DMS53 (cell line): Measurements from ENCODE around the gene DNAH5.

Source experiments
- DNase-seq: peaks from one replicate; lab custom pipeline; 2025; lab: John Stamatoyannopoulos, UW

Gene DNAH5

GRCh38 chr5:13708906-13709305 lies 235.6 kb downstream of the DNAH5 start:
- DNase-seq, result no peak

DNA sequence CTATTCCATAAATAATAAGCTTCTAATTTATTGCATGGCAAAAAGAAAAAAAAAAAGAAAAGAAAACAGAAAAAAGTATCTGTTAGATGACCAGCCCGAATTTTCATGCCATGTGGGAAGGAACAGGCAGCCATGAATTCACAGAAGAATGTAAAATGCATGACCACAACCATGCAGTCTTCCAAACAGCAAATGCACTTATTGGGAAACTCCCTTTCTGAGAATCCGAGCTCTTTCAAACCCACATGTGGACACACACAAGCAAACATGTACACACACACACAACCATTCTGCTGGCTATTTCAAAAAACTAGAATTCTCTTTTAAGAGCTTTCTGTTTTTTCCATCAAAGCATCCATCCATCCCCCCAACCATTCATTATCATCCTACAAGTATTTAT lies 236.1 kb downstream of the DNAH5 start:
- DNase-seq, result no peak

- DNase-seq, result no peak
These were observed 240.1 kb downstream of the DNAH5 start for GRCh38 chr5:13704396-13704795.

GRCh38 chr5:13700626-13701025 lies 243.9 kb downstream of the DNAH5 start:
- no peak for DNase-seq

GRCh38 chr5:13698885-13699284 lies 245.6 kb downstream of the DNAH5 start:
- no peak for DNase-seq

DNA sequence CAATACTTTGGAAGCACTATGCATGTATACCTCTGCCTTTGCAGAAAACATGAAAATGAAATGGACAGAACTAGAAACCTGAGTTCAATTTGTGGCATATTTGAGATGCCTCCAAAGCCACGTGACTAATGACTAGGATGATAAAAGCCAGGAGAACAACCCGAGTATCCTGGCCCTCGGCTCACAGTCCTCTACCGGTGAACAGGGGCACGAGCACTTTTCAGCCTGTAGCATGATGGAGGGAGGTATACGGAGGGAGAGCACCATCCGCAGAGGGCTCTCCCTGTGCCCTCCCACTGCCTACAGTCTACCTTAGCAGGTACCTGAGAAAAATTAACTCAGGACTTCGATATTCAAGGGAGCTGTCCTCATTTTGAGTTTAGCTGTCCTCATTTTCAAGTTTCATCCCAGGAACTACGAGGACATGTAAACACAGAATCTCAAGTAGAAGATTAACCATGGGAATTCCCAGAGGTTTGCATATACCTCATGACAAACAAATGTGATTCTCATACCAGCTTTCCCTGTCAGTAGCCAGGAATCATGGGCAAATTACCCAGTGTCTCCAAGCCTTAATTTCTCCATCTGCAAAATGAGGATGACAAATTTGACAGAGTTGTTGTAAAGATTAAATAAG lies 249.3 kb downstream of the DNAH5 start:
- DNase-seq, result peak; percentile 40

- peak; percentile 60 for DNase-seq
These were observed 252.3 kb downstream of the DNAH5 start for GRCh38 chr5:13692172-13692571.

- DNase-seq, result no peak
These were observed 268.0 kb downstream of the DNAH5 start for GRCh38 chr5:13676531-13676930.

- no peak for DNase-seq
These were observed 270.1 kb downstream of the DNAH5 start for GRCh38 chr5:13674391-13674790.

DNA sequence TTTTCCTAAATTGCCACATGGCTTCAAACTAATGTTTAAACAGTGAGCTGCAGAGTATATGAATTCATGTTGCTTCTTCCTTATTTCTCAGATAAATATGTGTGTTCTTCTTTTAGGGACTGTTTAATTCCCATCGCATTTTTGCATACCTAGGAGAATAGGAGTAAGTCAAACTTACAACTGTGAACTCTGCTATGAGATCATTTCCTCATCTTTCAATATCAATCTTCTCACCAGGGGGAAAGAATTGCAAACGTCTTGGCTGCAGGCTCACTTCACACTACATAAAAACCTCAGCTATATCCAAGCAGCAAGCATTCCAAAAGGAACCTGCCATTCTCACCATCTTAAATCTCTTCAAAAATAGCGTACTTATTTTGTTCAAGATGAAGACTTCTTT lies 271.0 kb downstream of the DNAH5 start:
- DNase-seq, result no peak

DNA sequence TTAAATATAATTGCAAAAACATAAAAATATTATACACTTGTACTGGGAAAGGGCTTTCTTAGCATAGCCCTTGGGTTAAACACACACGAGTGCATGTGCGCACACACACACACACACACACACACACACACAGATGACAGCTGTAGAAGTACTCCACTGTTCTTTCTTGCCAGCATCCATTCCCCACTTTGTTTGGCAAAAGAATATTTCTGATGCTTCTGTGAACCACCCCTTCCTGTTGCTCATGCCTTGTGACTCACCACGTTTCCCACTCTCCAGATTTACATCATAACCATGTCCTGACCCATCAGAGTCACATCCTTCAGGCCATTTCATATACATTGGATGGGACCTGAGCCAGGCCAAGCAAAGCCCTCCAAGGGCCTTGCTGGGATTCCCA lies 280.1 kb downstream of the DNAH5 start:
- DNase-seq, result peak; percentile 49

DNA sequence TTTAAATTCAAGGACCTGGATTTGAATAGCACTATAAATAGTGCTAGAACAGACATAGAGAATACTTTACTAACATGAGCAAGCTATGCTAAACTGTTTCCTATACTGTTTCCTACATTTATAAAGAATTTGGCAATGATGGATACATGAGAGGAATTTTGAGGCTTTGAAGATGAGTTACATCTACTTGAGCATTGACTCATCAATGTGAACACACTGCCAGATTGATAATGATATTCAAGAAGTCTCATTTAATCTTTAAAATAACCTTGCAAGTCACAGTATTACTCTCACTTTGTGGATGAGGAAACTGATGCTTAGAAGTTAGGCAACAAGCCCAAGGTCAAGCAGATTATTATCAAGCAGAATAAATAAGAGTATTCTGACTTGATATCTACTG lies 281.9 kb downstream of the DNAH5 start:
- DNase-seq, result no peak

DNA sequence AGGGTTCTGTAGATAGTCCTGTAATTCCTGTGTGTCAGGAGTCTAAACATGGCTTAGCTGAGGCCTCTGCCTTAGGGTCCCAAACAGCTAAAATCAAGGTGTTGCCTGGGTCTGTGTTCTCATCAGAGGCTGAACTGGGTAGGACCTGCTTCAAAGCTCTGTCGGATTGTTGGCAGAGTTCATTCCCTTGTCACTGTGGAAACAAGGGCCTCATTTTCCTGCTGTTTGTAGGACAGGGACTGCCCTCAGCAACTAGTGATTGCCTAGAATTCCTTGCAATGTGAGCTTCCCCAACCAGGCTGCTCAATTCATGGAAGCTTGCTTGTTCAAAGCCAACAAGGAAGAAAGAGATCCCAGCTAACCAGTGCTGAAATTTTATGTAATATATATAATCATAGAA lies 283.2 kb downstream of the DNAH5 start:
- no peak for DNase-seq

GRCh38 chr5:13660072-13660471 lies 284.4 kb downstream of the DNAH5 start:
- peak; percentile 20 for DNase-seq

- no peak for DNase-seq
These were observed 285.1 kb downstream of the DNAH5 start for GRCh38 chr5:13659391-13659790.

DNA sequence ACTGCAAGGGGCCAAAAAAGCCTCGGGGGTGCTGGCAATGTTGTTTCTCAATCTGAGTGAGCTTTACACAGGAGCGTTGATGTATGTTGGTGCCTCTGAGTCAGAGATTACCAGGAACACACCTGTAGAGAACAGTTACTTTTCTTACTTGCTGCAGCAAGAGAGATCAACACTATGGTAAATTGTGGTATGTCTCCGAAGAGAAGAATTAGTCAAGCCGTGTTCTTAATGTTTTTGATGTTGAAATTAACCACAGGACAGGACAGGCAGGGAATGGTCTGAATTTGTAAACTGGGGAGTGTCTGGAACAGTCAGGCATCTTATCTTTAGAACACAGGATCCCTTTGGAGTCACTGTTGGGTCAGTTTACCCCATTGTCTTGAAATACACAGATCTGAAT lies 285.7 kb downstream of the DNAH5 start:
- no peak for DNase-seq

DNA sequence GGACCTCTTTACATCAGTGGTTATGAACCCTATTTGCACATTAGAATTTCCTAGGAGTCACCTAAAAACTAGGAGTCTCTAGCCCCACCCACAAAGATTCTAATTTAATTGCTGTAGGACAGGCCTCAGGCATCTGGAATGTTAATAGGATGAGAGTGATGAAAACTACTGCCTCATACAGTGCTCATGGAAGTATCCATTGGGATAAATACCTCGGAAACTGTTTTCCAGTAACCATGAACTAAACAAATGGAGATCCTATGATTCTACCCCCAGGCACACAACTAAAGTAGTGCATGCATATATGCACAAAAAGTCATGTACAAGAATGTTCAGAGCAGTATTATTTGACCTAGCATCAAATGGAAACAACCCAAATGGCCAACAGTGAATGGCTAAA lies 286.3 kb downstream of the DNAH5 start:
- no peak for DNase-seq

DNA sequence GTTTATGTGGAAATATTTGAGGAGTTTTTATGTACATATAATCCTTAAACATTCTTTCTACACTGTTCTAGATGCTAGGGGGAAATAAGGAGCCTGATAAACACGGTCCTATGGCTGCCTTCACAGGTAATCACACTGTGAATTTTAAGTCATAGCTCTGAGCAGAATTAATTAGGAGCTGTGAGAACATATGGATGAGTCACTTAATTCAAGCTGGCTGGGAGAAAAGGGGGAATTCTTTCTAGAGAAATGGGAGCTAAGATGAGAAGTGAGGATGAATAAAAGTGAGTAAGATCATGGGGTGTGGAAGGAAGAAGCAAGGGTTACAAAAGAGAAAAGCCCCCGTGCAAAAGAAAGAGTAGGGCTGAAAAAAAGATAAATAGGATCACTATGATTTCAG lies 290.8 kb downstream of the DNAH5 start:
- DNase-seq, result no peak

GRCh38 chr5:13649656-13650055 lies 294.8 kb downstream of the DNAH5 start:
- DNase-seq, result no peak

DNA sequence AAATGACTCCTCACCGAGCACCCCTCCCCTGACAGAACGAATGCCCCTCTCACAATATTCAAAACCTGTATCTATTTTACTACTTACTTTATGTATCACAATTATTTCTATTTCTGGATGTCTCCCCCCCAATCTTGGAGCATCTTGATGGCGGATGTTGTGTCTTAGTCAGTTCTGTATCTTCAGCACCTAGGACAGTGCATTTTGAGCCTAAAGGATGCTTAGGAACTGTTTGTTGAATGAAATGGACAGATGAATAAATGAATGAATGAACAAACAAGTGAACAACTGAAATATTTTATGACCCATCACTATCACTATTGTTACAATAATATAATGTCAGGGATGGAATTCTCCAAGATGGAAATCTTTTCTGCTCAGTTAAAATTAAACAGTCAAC lies 295.7 kb downstream of the DNAH5 start:
- DNase-seq, result no peak

GRCh38 chr5:13643734-13644133 lies 300.8 kb downstream of the DNAH5 start:
- DNase-seq, result no peak

DNA sequence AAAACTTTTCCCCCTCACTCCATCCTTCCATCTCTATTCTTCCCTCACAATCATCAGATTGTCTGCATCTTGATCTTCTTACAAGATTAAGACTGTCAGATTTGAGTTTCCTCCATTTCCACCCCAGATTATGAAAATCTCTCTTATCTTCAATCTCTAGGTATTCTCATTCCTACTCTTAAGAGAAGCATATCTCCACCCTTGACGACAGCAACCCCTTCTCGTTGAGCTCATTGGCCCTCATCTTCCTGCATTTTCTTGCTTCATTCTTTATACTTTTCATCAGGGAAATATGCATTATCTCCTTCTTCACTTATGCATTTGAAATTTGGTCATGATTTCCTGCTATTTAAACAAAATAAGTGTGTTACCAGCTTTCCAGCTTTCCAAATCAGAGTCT lies 301.3 kb downstream of the DNAH5 start:
- DNase-seq, result no peak
